ENCODE results near the gene ANTXR2.

DNA sequence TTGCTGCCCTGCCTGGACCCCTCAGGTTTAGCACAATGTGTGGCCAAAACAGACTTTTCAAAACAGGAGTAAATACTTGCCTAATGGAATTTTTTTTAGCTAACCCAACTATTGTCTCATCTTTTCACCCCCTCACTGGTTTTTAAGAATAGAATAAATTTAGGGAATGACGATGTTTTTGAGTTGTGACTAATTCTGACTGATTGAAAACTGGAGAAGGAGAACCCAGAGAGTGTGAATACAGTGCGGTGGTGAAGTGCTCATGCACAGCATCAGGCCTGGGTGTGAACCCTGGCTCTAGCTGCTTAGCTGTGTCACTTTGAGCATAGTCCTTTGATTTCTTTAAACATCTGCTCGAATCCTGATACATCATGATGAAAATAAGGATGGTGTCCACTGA, 10.5 kb downstream of the ANTXR2 start:
- TF ChIP-seq POLR2A (IDR thresholded peaks at IDR 0.05): no peak
- TF ChIP-seq, protein P1, sequence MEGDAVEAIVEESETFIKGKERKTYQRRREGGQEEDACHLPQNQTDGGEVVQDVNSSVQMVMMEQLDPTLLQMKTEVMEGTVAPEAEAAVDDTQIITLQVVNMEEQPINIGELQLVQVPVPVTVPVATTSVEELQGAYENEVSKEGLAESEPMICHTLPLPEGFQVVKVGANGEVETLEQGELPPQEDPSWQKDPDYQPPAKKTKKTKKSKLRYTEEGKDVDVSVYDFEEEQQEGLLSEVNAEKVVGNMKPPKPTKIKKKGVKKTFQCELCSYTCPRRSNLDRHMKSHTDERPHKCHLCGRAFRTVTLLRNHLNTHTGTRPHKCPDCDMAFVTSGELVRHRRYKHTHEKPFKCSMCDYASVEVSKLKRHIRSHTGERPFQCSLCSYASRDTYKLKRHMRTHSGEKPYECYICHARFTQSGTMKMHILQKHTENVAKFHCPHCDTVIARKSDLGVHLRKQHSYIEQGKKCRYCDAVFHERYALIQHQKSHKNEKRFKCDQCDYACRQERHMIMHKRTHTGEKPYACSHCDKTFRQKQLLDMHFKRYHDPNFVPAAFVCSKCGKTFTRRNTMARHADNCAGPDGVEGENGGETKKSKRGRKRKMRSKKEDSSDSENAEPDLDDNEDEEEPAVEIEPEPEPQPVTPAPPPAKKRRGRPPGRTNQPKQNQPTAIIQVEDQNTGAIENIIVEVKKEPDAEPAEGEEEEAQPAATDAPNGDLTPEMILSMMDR (IDR thresholded peaks at IDR 0.05): no peak

Data from right lobe of liver (tissue), 4 donors.